DMS 273 treated with DMSO at 0.1 percent for 48 hours (cell line): ENCODE data around the gene VAMP4.
A peak's percentile ranks its signal among the peaks of the same experiment; 100 is the strongest.

ENCODE experiments used
- DNase-seq: peaks from one replicate; lab custom pipeline; 2025; lab: John Stamatoyannopoulos, UW

Gene VAMP4, protein sequence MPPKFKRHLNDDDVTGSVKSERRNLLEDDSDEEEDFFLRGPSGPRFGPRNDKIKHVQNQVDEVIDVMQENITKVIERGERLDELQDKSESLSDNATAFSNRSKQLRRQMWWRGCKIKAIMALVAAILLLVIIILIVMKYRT

DNA sequence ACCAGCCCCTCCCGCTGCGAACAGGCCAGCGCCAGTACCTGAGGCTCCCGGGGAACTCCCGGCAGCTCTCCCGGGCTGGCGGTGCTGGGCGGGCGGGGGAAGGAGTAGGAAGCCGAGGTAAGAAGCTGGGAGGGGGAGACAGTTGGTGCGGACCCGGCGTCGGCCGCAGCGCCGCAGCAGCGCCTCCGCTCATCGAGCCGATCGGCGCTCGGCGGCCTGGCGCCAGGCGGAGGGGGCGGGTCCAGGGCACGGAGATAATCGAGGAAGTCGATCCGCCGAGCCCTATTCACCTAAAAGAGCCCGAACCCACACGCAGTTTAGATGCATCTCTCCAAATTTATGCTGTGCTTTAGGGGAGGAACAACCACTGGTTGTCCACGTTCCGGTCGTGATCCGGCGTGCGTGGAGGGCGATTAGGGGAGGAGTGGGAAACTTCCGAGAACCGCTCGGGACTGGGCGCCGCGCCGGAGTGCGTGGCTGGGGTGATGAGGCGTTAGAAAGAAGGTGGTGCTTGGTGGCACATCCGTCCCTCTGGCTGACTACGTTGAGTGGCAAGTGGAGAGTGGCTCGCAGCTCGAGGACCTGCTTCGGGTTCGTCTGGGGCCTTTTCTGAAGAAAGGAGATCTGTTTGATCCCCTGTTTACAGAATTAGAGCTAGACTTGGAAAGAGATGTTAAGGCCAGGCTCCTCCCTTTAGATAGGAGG is at the start of gene VAMP4:
VAMP4 (minus strand) TSS at position 194 of the 705 bp plus-strand sequence. CDS start 3,651 bp downstream, outside the sequence.
- DNase-seq: peak; percentile 73

DNA sequence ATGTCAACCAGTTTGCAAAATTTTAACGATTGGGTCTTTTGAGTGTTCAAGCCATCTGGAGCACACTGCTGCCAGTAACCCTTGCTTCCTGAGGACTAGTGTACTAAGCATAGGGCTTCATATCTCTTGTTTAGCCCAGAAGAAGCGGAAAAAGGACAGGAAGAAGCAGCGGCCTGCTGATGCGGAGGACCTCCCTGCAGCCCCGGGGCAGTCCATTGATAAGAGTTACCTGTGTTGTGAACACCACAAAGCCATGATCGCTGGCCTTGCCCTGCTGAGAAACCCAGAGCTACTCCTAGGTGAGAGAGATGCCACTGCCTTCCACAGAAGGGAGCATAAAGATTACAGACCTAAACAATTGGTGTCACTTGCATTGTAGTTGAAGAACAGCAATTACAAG is 48.5 kb upstream of the VAMP4 start:
- DNase-seq: no peak

DNA sequence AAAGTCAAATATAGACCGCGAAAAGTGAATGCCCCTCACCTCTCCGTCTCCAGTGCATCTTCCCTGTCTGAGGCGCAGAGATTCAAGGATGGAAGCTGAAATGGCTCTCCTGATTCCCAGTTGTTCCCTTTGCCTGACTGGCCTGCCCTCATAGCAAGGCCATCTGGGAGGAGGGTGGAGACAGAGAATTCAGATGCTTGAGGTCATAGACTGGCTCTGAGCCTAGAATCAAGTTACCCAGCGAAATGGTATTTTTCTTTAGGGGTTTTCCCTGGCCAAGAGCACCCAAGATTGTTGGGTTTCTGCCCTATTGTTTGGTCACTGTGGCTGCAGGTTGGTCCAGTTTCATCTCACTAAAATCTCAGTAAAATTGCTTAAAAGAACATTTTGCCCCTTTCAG is 46.8 kb upstream of the VAMP4 start:
- no peak for DNase-seq

DNA sequence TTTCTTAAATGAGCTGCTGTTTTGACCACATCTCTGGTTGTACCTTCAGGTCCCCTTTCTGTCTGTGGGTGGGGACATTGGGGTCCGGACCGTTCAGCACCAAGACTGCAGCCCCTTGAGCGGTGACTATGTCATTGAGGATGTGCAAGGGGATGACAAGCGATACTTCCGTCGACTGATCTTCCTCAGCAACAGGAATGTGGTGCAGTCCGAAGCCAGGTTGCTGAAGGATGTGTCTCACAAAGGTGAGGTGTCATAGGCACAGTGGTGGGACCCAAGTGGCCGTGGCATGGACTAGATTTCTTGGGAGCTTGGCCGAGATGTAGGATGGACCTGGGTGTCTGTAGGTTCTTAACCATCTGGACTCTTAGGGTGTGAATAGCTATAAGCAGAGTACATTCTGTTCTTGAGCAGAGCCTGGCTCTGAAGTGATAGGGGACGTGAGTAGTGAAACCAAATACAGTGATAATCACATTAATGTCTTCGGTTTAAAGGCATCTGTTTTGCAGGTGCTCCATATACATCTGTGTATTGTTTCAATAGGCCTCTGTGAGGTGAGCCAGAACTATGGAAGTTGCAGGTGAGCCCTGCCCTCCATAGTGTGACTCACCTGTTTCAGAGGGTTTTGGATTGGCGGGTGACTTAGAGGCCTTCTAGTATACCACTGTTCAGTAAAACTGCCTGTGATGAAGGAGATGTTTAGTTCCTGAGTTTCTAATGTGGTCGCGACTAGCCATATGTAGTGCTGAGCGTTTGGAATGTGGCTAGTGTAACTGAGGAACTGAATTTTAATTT is 46.0 kb upstream of the VAMP4 start:
- DNase-seq: no peak

DNA sequence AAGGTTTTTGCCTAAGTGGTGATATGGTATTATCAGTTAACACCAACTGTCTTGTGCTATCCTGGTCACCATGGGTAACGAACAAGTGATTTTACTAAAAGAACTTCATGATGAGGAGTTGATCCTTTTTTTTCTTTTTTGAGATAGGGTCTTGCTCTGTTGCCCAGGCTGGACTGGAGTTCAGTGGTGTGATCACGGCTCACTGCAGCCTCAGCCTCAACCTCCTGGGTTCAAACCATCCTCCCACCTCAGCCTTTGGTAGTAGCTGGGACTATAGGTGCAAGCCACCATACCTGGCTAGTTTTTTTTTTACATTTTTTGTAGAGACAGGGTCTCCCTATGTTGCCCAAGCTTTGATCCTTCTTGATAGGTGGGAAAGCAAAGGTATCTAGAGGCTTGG is 44.7 kb upstream of the VAMP4 start:
- no peak for DNase-seq

DNA sequence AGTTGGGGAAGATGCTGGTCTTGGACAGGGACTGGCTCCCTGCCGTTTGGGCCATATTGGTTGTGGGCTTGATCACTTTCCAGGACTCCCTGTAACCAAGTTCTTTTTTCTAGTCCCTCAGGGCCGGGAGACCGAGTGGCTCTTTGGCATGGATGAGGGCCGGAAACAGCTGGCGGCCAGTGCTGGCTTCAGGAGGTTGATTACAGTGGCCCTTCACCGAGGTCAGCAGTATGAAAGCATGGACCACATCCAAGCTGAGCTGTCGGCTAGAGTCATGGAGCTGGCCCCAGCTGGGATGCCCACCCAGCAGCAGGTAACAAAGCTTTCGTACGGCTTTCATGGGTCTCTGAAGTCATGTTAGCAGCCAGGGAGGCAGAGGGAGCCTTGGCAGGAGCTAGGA is 43.9 kb upstream of the VAMP4 start:
- no peak for DNase-seq

DNA sequence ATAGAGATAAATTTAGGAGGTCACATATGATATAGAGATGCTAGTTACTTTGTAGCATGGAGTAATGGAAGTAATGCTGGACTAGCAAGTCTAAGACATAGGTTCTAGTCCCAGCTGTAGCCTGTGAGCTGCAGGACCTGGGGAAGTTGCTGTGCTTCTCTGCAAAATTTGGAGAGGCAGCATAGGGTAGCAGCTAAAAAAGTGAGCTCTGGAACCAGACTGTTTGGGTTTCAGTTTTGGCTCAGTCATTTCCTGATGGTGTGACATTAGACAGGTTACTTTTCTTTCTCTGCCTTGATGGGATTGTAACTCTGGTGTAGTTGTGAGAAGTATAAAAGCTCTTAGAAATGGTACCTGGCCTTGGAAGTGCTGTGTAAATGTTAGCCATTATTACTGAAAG is 42.9 kb upstream of the VAMP4 start:
- no peak for DNase-seq

DNA sequence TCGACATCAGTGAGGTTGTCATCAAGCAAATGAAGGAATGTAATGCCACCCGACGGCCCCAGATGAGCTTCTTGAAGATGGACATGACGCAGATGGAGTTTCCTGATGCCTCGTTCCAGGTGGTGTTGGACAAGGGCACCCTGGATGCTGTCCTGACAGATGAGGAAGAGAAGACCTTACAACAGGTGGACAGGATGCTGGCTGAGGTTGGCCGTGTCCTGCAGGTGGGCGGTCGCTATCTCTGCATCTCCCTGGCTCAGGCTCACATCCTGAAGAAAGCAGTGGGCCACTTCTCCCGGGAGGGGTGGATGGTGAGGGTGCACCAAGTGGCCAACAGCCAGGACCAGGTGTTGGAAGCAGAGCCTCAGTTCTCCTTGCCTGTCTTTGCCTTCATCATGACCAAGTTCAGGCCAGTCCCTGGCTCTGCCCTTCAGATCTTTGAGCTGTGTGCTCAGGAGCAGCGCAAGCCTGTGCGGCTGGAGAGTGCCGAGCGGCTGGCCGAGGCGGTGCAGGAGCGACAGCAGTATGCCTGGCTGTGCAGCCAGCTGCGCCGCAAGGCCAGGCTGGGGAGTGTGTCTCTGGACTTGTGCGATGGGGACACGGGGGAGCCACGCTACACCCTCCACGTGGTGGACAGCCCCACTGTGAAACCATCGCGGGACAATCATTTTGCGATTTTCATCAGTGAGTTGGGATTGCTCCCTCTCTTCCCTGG is 42.1 kb upstream of the VAMP4 start:
- DNase-seq: no peak

DNA sequence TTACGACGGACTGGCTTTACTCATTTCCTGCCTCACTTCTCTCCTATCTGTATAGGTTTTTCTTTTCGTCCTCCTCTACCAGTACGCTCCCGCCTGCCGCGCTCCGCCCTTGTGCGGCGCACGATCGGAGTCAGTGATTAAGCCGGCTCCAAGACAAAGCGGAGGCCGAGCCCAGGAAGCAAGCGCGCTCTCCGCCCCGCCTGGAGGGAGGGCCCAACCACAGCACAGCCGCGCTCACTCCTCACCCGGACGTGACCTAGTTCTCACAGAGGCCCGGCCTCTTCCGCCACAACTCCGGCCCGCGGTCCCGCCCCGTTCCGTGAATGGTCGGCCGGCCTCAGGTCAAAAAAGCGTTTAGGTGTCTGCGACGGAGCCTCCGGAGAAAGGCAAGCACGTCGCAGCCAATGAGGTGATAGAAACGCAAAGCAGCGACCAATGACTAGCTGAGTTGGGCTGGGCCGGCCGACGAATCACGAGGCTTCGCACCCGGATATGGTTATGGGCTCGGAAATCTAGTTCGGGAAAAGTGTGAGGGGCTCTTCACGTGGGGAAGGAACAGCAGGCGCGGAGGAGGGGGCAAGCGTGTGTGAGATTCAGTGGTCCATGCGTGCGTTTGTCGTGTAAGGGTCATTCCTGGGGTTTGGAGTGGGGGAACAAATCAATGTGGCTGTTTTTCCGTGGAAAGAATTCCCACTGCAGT is 39.5 kb upstream of the VAMP4 start, which contains the start of gene METTL13:
METTL13 (plus strand) TSS at position 485 of the 700 bp plus-strand sequence. CDS start 308 bp downstream, outside the sequence.
- peak; percentile 99 for DNase-seq

DNA sequence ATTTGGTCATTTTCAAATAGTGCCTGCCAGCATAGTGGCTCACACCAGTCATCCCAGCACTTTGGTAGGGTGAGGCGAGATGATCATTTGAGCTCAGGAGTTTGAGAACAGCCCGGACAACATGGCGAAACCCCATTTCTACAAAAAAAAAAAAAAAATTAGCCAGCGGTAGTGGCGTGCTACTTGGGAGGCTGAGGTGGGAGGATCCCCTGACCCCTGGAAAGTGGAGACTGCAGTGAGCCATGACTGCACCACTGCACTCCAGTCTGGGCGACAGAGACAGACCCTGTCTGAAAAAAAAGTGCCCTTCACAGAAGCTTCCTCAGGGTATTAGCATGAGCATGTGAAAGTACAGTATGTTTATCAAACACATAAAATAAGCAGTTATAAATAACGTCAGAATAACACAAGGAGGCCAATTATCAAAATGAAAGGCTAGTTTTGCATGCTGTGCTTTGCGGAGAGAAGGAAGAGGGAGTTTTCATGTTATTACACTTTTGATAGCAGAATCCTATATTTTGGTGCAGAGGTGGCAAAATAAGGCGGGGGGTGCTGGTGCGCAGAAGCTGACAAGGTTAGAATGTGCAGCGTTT is 38.8 kb upstream of the VAMP4 start:
- DNase-seq: no peak

DNA sequence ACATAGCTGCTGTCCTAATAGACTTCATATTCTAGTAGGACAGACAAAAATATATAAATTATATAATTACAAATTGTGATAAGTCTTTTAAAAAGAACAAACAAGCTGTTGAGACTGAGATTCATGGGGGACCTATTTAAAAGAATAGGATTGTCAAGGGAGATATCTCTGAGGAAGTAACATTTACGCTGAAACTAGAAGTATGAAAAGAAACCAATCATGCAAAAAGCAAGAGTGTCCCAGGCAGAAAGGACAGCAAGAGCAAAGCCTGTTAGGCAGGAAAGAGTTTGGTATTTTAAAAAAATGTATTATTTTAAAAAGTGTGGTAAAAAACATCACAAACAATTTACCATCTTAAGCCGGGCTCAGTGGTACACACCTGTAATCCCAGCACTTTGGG is 30.4 kb upstream of the VAMP4 start:
- no peak for DNase-seq

DNA sequence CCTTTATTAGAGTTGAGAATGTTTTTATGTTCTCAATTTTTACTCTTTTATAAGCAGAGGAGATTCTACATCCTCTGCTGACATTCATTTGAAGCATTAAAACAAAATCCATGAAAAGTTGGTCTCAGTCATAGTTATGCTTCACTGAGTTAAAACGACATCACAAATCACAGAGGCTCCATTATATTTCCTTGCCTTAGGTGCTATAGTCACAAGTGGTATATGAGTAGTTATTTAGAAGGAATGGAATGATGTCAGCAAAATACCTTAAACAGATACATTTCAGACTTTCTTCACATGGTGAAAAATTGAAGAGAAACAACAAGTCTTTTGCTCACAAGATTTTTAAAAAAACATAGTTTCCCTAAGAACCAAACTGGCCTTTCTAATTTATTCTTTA is 27.9 kb upstream of the VAMP4 start:
- no peak for DNase-seq

DNA sequence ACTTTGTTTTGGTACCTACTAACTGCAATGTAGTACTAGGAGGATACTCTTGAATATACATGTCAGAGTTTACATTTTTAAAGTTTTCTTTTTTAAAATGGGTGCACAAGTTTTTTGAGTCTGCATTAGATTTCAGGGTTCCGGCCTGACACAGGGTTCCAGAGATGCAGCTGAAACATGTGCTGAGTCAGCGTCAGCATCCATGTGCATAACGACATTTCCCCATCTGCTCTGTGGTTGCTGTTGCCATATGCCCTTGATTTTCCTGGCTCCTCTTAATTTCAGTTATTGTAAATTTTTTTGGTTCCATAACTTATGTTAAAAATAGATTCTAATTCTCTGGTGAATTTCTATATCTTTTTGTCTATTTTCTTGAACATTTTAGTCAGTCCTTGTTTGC is 27.3 kb upstream of the VAMP4 start:
- peak; percentile 85 for DNase-seq

DNA sequence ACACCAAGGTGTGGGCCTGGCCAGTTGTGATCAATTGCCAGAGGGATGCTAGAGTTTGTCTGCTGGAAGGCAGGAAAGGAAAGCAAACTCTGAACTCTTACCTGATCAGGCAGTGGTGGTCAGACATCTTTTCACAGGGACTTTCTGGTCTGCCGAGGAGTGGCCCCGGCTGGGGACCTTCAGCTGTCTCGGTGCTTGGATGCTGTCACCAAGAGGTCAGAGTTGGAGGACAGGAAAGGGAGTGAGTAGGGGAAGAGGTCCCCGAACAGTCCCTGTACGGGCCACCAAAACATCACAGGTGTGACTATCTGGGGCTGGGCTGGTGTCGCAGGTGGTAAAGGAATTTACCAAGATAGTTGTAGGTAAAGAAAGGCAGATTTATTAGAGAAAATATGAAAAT is 21.9 kb upstream of the VAMP4 start:
- no peak for DNase-seq

DNA sequence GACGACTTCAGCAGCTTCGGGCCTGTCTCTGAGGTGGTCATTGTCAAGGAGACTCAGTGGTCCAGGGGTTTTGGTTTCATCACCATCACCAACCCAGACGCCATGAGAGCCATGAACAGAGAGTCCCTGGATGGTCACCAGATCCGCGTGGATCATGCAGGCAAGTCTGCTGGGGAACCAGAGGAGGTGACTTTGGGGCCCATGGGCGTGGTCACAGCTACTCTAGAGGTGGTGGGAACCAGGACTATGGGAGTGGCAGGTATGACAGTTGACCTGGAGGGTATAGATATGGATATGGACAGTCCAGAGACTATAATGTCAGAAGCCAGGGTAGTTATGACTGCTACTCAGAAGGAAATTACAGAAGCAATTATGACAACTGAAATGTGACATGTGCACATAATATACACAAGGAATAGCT is 20.3 kb upstream of the VAMP4 start:
- no peak for DNase-seq

DNA sequence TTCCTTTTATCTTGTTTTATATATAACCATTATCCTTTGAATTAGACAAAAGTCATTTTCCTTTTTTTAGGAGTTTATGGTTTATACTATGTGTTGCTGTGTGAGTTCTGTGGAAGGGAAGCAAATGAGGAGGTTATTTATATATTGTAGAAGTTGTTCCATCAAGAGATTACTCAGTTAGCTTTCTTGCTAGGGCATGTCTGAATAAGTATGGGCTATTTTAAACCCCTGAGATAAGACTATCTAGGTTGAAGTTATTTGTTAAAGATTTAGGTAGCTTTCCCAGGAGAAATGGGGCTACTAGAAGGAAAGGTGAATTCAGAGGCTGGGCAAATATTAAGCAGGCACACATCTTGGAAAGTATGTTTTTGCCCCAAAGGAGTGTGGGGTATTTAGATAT is 16.1 kb upstream of the VAMP4 start:
- no peak for DNase-seq

DNA sequence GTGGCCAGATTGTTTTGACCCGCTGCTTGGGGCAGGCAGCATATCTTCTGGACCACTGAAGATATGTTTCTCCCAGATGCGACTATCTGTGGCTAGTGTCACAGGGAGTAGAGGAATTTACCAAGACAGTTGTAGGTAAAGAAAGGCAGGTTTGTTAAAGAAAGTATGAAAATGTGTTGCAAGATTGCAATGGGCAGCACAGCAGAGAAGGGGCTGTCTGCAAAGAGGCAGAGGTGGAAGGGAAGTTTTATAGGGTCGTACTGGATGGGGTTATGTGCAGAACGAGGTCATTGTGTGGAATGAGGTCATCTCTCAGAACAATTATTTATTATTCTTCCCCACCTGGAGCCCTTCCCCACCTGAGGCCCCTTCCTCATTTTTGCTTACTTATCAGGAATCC is 15.0 kb upstream of the VAMP4 start:
- DNase-seq: no peak

DNA sequence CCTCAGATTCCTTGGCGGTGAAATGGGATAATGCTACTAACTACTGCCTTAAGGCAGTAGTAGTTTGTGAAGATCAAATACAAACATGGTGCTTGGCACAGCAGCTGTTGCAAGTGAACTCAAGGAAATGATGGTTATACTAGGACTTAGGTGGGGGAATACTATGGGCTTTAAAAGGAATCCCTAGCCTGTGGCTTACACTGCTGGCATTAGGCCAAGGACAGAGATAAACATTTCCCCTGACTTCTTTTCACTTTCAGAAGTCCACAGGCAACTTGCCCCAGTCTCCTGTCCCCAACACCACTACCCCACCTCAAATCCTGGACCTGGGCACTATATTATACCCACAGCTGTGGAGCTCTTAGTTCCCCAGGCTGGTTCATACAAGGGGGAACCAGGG is 13.1 kb upstream of the VAMP4 start:
- DNase-seq: no peak

DNA sequence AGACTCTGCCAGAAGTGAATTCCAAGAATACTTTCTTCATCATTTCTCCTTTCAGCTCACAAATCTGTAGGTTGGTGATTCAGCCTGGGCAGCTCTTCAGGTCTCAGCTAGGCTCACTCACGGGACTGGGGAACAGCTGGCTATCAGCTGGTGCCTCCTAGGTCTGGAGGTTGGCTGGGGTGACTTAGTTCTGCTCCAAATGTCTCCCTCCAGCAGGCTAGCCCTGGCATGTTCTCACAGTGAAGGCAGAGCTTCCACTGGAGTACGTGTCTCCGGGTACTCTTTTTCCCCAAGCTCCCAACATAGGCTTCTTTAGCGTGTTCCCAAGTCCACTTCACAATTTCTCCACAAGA is 12.5 kb upstream of the VAMP4 start:
- DNase-seq: peak; percentile 53

DNA sequence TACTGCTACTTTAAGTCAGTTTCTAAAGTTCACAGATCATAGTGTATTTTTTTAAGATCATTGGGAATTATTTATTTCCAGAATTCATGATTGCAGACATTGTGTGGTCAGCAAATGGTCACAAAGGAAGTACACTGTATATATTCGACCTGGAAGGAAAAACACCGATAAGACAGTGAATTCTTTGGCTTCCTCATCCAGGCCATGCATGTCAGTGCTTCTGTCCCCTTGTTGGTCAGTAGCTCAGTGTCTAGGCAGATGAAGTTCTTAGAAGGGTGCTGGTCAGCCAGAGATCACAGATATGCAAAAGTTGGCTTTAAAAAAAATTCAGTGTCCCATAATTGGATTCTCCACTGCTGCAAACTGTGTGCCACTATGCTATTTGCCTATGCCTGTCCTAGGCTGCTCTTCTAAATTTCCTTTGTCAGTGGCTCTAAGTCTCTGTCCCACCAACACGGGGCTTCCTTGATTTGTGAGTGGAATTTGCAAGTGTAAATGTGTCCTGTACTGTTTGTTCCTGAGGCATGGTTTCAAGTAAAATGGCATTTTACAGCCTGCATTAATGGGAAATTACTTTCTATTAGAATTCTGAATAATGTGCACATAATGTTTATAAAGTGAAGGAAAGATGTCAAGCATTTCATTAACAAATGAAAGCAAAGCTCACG is 12.0 kb upstream of the VAMP4 start:
- DNase-seq: no peak

DNA sequence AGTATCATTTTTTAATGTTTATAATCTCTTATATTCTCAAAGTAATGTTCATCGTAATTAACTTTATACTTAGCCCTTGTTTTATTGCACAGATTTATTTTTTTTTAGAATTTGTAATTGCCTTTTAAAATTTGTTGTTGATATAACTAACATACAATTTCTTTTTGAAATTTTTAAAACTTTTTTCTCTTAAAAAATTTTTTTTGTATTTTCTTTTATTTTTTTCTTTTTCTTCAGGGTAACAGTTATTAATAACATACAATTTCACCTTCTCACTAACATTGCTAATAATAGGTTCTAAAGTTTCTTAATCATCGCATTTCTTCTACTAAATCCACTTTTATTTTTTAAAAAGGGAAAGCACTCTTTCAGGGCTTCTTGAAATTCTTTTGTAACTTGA is 11.3 kb upstream of the VAMP4 start:
- DNase-seq: no peak
